ENCODE results near the gene RGS7.
A peak's percentile ranks its signal among the peaks of the same experiment; 100 is the strongest.
"Not testable (repeated sequence)": the region's sequence is repeated elsewhere in the genome, so short reads cannot be mapped to it uniquely, and the experiment has no call there.

RGS7 gene

DNA sequence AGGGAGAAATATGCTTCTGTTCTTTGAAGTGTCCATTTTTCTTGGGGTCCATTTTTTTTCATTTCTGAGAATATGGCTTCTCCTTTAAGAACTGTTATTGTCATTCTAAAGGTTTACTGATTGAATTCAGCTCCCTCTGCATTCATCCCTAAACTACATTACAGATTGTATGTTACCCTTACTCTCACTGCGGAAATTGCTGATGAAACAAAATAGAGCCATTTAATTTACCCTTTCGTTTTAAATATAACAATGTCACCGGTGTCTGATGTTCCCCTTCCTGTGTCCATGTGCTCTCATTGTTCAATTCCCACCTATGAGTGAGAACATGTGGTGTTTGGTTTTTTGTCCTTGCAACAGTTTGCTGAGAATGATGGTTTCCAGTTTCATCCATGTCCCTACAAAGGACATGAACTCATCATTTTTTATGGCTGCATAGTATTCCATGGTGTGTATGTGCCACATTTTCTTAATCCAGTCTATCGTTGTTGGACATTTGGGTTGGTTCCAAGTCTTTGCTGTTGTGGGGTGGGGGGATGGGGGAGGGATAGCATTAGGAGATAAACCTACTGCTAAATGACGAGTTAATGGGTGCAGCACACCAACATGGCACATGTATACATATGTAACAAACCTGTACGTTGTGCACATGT lies 474.2 kb downstream of the RGS7 start:
- H3K9me3 ChIP-seq; in situ Hi-C loops (cut with MboI; ENCODE audit: low sequenced_read_pairs); H3K4me1 ChIP-seq; H3K36me3 ChIP-seq (replicated peaks); DNase-seq (ENCODE audit: low spot score in 2 of 2); H3K4me3 ChIP-seq; H3K27me3 ChIP-seq (ENCODE audit: low read depth): not testable (repeated sequence)

DNA sequence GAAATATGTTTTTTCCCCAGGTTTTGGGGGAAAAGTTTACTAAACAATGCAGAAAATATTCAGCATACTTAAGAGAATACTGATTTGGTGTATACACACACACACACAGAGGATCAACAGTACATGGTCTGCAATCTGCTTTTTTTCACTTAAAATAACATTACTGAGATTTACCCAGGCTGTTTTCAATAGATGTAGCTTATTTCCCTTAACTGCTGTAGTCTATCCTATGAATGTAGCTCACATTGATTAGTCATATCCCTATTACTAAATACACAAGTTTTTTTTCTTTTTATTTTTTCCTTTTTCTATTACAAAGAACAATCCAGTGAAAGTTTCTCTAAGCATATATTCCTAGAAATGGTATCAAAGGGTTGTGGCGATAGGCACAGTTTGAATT lies 478.4 kb downstream of the RGS7 start:
- Histone ChIP-seq H3K27me3 (ENCODE audit: low read depth) (no peaks in the 10 kb centered on the region), H3K36me3 (replicated peaks) (no peaks in the 10 kb centered on the region), H3K9me3 (no peaks in the 10 kb centered on the region), H3K4me3 (no peak overlapping the region), H3K4me1 (no peaks in the 10 kb centered on the region)
- in situ Hi-C loops (cut with MboI; ENCODE audit: low sequenced_read_pairs): no loop called here
- DNase-seq (ENCODE audit: low spot score in 2 of 2): no peak

DNA sequence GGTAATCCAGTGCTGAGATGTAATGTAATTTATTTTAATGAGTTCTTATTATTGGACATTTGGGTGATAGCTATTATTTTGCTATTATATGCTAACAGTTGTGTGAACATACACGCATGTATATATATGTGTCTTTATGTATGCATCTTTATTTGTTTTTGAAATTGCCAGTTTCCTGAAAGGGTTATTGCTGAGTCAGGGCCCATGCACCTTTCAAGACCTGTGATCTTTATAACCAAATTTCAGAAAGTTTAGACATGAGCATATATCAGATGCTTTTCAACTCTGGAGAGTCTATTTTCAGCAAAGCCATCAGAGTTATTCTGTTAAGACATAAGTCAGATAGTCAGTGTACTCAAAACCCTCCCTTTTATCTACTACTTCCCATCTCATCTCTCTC lies 479.4 kb downstream of the RGS7 start:
- H3K36me3 ChIP-seq (replicated peaks): no peaks in the 10 kb centered on the region
- no peaks in the 10 kb centered on the region for H3K27me3 ChIP-seq (ENCODE audit: low read depth)
- H3K4me1 ChIP-seq: no peaks in the 10 kb centered on the region
- DNase-seq (ENCODE audit: low spot score in 2 of 2): no peak
- H3K4me3 ChIP-seq: no peak overlapping the region
- no peaks in the 10 kb centered on the region for H3K9me3 ChIP-seq
- in situ Hi-C loops (cut with MboI; ENCODE audit: low sequenced_read_pairs): no loop called here

DNA sequence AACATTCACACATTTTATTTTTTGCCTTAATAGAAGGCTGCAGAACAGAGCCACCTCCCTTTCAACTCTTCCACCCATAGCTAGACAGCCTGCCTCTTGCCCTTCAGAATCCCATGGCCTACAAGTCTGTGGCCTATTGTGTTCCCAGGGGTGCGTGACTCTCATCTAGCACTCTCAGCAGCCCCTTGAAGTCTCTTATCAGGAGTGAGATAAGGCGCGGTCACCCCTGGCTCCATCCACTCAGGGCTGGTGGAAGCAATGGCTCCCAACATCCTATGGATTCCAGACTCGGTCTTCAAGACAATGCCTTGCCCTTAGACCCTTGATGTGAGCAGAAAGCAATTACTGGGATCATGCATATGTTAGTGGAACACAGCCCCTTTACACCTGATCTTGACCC lies 480.9 kb downstream of the RGS7 start:
- no peaks in the 10 kb centered on the region for H3K36me3 ChIP-seq (replicated peaks)
- no peaks in the 10 kb centered on the region for H3K4me1 ChIP-seq
- H3K9me3 ChIP-seq: no peaks in the 10 kb centered on the region
- no peaks in the 10 kb centered on the region for H3K27me3 ChIP-seq (ENCODE audit: low read depth)
- no peak overlapping the region for H3K4me3 ChIP-seq
- in situ Hi-C loops (cut with MboI; ENCODE audit: low sequenced_read_pairs): no loop called here
- DNase-seq (ENCODE audit: low spot score in 2 of 2): no peak

DNA sequence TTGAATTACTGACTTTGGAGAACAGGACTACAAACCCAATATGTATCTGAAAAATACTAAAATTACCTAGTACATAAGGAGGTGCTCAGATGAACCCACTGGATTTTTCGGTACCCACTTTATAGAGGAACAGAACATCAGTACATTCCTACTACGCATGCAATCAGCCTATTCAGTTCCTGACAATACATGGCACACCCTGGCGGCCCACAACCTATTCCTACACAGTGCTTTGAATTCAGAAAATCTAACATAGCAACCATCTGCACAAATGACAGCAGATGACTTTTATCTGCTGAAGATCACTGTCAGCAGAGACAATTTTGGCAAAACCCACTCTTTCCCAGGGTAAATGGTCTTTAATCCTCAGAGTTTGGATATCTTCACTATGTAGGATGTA lies 487.9 kb downstream of the RGS7 start:
- in situ Hi-C loops (cut with MboI; ENCODE audit: low sequenced_read_pairs): no loop called here
- no peak for DNase-seq (ENCODE audit: low spot score in 2 of 2)

DNA sequence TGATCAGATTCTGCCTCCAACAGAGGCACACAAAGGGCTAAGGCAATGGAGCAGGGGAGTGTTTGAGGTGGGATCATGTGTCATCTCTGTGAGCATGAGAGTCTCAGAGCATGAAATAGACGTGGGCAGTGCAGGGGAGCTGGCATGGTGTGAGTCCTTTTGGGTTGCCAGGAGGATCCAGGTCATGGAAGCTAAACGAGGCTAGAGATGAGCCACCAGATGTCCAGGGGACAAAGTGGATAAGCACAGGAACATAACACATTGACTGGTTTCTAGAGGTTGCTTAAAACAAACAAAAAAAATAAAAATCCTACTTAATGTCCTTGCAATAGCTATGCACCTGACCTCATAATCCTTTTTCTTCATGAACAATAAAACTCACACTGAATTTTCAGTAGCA lies 490.3 kb downstream of the RGS7 start:
- in situ Hi-C loops (cut with MboI; ENCODE audit: low sequenced_read_pairs): no loop called here
- no peaks in the 10 kb centered on the region for H3K27me3 ChIP-seq (ENCODE audit: low read depth)
- no peaks in the 10 kb centered on the region for H3K9me3 ChIP-seq
- no peaks in the 10 kb centered on the region for H3K36me3 ChIP-seq (replicated peaks)
- no peak for DNase-seq (ENCODE audit: low spot score in 2 of 2)
- H3K4me1 ChIP-seq: no peaks in the 10 kb centered on the region
- no peak overlapping the region for H3K4me3 ChIP-seq

More for the DNA sequence above, 487.9 kb downstream of the RGS7 start:
- H3K36me3 ChIP-seq (replicated peaks): no peaks in the 10 kb centered on the region
- no peaks in the 10 kb centered on the region for H3K4me1 ChIP-seq
- H3K9me3 ChIP-seq: no peaks in the 10 kb centered on the region
- no peaks in the 10 kb centered on the region for H3K27me3 ChIP-seq (ENCODE audit: low read depth)
- H3K4me3 ChIP-seq: no peak overlapping the region

DNA sequence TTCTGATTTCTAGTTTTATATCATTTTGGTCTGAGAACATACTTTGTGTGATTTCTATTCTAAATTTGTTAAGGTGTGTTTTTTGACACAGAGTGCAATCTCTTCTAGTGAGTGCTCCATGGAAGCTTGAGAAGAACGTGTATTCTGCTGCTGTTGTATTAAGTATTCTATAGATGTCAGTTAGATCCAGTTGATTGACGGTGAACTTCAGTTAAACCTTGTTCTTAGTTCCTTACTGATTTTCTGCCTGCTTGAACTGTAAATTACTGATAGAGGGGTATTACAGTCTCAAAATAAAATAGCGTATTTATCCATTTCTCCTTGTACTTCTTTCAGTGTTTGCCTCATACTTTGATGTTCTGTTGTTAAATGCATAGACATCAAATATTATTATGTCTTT lies 497.0 kb downstream of the RGS7 start:
- DNase-seq (ENCODE audit: low spot score in 2 of 2): no peak
- Histone ChIP-seq H3K4me3 (no peak overlapping the region), H3K4me1 (no peaks in the 10 kb centered on the region), H3K27me3 (ENCODE audit: low read depth) (no peaks in the 10 kb centered on the region; the same call in 1 of the 2 replicates), H3K9me3 (no peaks in the 10 kb centered on the region), H3K36me3 (replicated peaks) (no peaks in the 10 kb centered on the region)
- in situ Hi-C loops (cut with MboI; ENCODE audit: low sequenced_read_pairs): no loop called here

DNA sequence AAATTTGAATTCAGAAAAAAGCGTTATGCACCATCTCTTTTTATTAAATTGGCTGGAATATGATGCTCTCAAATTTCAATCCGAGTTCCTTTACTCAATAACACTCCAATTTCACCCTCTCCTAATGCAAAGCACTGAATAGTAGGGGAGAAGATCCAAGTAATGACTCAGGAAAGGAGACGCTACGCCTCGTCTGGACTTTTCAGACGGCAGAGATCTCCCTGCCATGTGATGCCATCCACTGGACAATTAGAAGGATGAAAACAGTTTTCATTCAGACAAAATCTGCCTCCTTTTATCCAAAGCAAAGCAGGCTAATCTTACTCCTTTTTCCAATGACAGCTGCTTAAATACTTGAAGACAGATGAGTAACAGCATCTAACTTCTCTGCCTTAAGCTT lies 502.6 kb downstream of the RGS7 start:
- DNase-seq (ENCODE audit: low spot score in 2 of 2): no peak
- Histone ChIP-seq H3K4me3 (no peak overlapping the region), H3K27me3 (ENCODE audit: low read depth) (no peaks in the 10 kb centered on the region; the same call in 1 of the 2 replicates), H3K36me3 (replicated peaks) (no peaks in the 10 kb centered on the region), H3K4me1 (no peaks in the 10 kb centered on the region), H3K9me3 (no peaks in the 10 kb centered on the region)
- in situ Hi-C loops (cut with MboI; ENCODE audit: low sequenced_read_pairs): no loop called here

DNA sequence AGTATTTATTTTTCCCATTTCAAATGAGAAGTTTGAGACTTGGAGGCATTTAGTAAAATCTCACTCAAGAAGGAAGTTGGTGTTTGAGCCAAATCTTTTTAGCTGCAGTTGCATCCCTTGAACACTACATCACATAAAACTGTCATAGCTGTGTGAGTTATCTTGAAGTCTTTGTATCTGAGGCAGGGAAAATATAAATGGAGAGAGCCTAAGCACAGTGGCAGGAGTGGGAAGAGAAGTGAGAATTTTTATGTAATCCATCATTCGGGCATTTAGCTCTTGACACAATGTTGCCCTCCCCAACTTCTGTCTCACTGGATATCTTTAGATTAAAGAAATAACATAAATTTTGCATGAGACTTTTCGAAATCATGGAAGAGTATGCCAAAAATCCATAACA lies 509.7 kb downstream of the RGS7 start:
- Histone ChIP-seq H3K9me3 (no peaks in the 10 kb centered on the region), H3K4me1 (no peaks in the 10 kb centered on the region; the same call in 1 of the 2 replicates), H3K36me3 (replicated peaks) (no peaks in the 10 kb centered on the region), H3K27me3 (ENCODE audit: low read depth) (no peaks in the 10 kb centered on the region), H3K4me3 (no peak overlapping the region)
- in situ Hi-C loops (cut with MboI; ENCODE audit: low sequenced_read_pairs): no loop called here
- DNase-seq (ENCODE audit: low spot score in 2 of 2): no peak

DNA sequence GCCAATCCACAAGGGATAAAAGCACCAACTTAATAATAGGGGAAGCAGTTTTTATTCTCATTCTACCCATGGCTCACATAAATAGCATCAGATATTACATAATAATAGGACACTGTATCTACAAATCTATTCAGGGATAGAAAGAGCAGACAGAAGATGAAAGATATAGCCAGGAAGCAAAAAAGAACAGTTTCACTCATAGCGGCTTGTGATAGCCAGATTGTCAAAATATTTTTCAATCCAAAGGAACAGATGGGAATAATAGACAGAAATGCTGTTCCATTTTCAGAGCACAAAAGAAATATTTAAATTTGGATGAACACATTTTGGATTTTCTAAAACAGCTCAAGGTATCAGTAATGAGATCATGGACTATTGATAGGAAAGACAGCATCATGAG lies 512.5 kb downstream of the RGS7 start:
- peak in 1 of 2 experiments; percentile 20 for DNase-seq (ENCODE audit: low spot score in 2 of 2)
- no peak overlapping the region for H3K4me3 ChIP-seq
- no peaks in the 10 kb centered on the region for H3K36me3 ChIP-seq (replicated peaks)
- no peaks in the 10 kb centered on the region for H3K9me3 ChIP-seq
- in situ Hi-C loops (cut with MboI; ENCODE audit: low sequenced_read_pairs): no loop called here
- no peaks in the 10 kb centered on the region; the same call in 1 of the 2 replicates for H3K4me1 ChIP-seq
- no peaks in the 10 kb centered on the region for H3K27me3 ChIP-seq (ENCODE audit: low read depth)

DNA sequence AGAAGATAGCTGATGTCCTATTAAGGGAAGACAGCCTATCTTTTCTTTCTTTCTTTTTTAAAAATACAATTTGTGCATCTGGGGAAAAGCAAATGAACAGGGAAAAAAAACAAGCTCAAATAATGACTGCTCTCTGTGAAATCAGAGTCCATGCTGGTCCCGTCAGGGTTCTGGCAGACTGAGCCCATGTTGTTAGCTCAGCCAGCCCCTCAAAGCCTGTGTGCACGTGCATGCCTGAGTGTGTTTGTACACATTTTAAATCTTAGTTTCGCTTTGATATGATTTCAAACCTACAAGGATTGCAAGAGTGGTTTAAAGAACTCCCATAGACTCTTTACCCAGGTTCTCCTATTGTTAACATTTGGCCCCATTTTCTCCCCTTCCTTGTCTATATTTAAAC lies 513.2 kb downstream of the RGS7 start:
- Histone ChIP-seq H3K4me3 (no peak overlapping the region), H3K36me3 (replicated peaks) (no peaks in the 10 kb centered on the region), H3K27me3 (ENCODE audit: low read depth) (no peaks in the 10 kb centered on the region), H3K9me3 (no peaks in the 10 kb centered on the region), H3K4me1 (no peaks in the 10 kb centered on the region; the same call in 1 of the 2 replicates)
- in situ Hi-C loops (cut with MboI; ENCODE audit: low sequenced_read_pairs): no loop called here
- DNase-seq (ENCODE audit: low spot score in 2 of 2): no peak

DNA sequence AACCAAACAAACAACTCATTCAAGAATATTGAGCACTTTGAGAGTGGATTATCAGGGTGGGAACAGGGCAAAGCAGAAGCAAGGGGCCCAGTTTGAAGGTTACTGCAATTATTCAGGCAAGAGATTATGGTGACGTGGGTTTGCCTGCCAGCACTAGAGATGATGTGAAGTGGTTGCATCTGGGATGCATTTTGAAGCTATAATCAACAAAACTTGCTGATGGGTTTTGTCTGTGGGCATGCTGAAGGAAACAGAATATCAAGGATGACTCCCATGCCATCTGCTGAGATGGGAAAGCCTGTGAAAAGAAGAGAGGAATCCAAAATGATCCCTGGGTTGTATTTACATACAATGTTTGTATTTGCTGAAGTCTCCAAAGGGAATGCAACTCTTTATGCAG lies 520.7 kb downstream of the RGS7 start:
- Histone ChIP-seq H3K9me3 (no peaks in the 10 kb centered on the region), H3K27me3 (ENCODE audit: low read depth) (no peaks in the 10 kb centered on the region), H3K36me3 (replicated peaks) (no peaks in the 10 kb centered on the region), H3K4me3 (no peak overlapping the region), H3K4me1 (no peaks in the 10 kb centered on the region)
- in situ Hi-C loops (cut with MboI; ENCODE audit: low sequenced_read_pairs): no loop called here
- no peak for DNase-seq (ENCODE audit: low spot score in 2 of 2)

DNA sequence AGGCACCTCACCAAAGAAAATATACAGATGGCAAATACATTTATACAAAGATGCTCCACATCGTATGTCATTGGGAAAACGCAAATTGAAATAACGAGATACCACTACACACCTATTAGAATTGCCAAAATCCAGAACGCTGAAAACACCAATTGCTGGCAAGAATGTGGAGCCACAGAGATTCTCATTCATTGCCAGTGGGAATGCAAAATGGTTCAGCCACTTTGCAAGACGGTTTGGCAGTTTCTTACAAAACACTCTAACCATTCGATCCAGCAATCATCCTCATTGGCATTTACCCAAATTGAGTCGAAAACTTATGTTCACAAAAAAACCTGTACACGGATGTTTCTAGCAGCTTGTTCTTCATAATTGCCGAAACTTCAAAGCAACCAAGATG lies 521.7 kb downstream of the RGS7 start:
- in situ Hi-C loops (cut with MboI; ENCODE audit: low sequenced_read_pairs): no loop called here
- Histone ChIP-seq H3K36me3 (replicated peaks) (no peaks in the 10 kb centered on the region), H3K9me3 (no peaks in the 10 kb centered on the region), H3K27me3 (ENCODE audit: low read depth) (no peaks in the 10 kb centered on the region), H3K4me3 (no peak overlapping the region), H3K4me1 (no peaks in the 10 kb centered on the region)
- DNase-seq (ENCODE audit: low spot score in 2 of 2): no peak

DNA sequence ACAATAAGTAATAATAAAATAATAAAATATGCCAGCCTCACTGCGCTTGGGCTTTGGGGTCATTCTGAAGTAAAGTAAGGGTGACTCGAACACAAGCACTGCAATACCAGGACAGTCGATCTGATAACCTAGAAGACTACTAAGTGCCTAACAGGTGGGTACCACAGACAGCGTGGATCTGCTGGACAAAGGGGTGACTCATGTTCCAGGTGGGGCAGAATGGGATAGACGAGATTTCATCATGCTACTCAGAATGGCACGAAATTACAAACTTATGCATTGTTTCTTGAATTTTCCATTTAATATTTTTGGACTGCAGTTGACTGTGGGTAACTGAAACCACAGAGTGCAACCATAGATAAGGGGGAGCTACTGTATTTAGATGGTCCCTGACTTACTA lies 523.9 kb downstream of the RGS7 start:
- in situ Hi-C loops (cut with MboI; ENCODE audit: low sequenced_read_pairs): no loop called here

DNA sequence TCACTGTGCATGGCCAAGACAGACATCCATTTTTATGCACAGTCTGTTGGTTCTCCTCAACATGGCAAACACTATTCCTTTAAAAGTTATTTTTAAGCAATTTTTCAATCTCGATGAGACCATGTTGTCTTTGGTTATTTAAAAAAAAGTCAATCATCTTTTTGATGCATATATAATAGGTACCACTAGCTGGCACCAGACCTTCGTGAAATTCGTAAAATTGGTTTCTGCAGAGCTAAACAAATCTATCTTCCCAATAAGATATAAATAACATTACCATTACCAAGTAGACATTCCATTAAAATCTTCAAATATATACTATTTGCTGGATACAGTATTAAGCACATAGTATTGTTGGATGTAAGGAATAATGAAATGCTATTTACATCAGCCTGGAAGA lies 525.1 kb downstream of the RGS7 start:
- H3K4me3 ChIP-seq: no peak overlapping the region
- H3K27me3 ChIP-seq (ENCODE audit: low read depth): 0 out of 2 replicates have a peak, but pooled peaks cover under 1% of the 10 kb centered on the region
- H3K4me1 ChIP-seq: no peaks in the 10 kb centered on the region
- H3K36me3 ChIP-seq (replicated peaks): no peaks in the 10 kb centered on the region
- DNase-seq (ENCODE audit: low spot score in 2 of 2): no peak
- no peaks in the 10 kb centered on the region for H3K9me3 ChIP-seq
- in situ Hi-C loops (cut with MboI; ENCODE audit: low sequenced_read_pairs): no loop called here

More for the DNA sequence above, 523.9 kb downstream of the RGS7 start:
- H3K4me1 ChIP-seq: no peaks in the 10 kb centered on the region
- H3K4me3 ChIP-seq: no peak overlapping the region
- H3K36me3 ChIP-seq (replicated peaks): no peaks in the 10 kb centered on the region
- H3K9me3 ChIP-seq: no peaks in the 10 kb centered on the region
- no peaks in the 10 kb centered on the region for H3K27me3 ChIP-seq (ENCODE audit: low read depth)
- no peak for DNase-seq (ENCODE audit: low spot score in 2 of 2)
